LNCaP clone FGC (cell line): ENCODE measurements around the gene GALNT6.

Experiments used
- DNase-seq: peaks from one replicate; pipeline ENCODE4 v3.0.0-alpha.2; 2011; ENCODE audit warnings: low read depth
- H3K4me3 ChIP-seq: 2 replicates; pipeline ENCODE4 v1.5.1; 2011; ENCODE audit warnings: mild to moderate bottlenecking, low read depth, low read length, control low read depth
- TF ChIP-seq, protein P1 (sequence below): IDR thresholded peaks from 2 replicates; pipeline ENCODE4 v1.5.1; 2012; ENCODE audit warnings: mild to moderate bottlenecking; ENCODE audit not compliant: control insufficient read depth, insufficient read depth; ENCODE audit errors: extremely low read depth

The GALNT6 gene

DNA sequence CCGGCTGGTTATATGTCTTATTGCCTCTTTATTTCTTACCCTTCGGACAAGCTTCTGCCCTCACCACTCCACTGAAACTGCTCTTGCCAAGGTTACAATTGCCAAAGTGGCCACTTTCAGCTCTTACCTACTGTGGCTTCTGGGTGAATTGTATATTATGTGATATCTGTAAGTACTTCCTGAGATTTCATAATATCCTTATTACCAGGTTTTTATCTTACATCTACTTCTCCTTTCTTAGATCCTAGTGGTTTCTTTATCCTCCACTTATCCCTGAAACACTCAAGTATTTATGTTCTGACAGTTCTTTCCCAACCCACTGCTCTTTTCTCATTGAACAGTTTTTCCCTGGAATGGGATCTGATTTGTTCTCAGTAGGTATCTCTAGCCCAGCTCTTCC is 55.3 kb downstream of the GALNT6 start:
- TF ChIP-seq, protein P1, sequence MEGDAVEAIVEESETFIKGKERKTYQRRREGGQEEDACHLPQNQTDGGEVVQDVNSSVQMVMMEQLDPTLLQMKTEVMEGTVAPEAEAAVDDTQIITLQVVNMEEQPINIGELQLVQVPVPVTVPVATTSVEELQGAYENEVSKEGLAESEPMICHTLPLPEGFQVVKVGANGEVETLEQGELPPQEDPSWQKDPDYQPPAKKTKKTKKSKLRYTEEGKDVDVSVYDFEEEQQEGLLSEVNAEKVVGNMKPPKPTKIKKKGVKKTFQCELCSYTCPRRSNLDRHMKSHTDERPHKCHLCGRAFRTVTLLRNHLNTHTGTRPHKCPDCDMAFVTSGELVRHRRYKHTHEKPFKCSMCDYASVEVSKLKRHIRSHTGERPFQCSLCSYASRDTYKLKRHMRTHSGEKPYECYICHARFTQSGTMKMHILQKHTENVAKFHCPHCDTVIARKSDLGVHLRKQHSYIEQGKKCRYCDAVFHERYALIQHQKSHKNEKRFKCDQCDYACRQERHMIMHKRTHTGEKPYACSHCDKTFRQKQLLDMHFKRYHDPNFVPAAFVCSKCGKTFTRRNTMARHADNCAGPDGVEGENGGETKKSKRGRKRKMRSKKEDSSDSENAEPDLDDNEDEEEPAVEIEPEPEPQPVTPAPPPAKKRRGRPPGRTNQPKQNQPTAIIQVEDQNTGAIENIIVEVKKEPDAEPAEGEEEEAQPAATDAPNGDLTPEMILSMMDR = no peak
- H3K4me3 ChIP-seq = no peak overlapping the region
- DNase-seq = no peak

DNA sequence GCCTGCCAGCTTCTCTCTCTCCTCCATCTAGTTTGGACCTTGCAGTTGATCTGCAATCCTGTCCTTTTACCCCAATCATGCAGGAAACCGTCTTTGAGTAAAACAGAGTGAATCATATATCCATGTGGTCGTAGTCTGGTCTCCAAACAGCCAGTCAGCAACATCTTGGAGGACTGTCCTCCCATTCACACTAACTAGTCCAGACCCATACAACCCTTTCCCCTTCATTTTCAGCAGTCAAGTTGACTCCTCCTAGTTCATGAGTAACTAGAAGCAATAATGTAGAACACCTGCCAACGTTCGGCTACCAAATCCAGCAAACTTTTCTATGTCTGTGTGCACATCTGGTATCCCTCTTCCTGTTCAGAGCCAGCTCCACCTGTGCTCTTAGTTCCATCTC is 56.4 kb downstream of the GALNT6 start:
- DNase-seq = no peak
- no peak overlapping the region for H3K4me3 ChIP-seq
- TF ChIP-seq, protein P1 = no peak

DNA sequence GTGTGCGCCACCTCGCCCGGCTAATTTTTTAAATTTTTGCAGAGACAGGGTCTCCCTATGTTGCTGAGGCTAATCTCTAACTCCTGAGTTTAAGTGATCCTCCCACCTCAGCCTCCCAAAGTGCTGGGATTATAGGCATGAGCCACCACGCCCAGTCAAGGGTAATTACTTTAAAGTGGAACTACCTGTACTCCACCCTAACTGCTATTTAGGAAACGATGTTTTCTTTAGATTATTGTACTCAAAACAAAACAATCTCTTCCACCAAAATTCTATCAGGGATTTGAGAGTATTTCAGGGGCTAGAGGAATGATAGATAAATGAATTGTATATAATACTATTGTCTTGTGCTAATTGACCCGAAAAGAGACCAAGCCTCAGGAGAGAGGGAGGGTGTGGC is 57.7 kb downstream of the GALNT6 start:
- TF ChIP-seq, protein P1 = no peak
- no peak for DNase-seq
- H3K4me3 ChIP-seq = no peak overlapping the region

DNA sequence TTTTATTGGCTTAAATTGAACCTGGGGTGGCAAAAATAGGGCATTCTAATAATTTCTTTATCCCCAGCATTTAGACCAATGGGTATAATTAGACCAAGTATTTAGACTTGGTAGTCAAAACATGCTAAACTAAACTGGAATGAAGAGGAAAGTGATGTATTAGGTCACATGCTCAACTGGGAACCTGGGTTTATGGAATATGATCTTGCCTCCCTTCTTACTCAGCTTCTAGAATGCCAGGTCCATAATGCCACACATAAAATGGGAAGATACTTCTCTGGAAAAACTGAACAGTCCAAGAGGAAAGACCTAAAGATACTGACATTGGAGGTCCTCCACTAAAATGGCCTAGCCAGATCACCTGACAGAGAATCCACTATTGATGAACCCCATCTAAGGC is 61.0 kb downstream of the GALNT6 start:
- H3K4me3 ChIP-seq = no peak overlapping the region
- TF ChIP-seq, protein P1 = no peak
- DNase-seq = no peak

DNA sequence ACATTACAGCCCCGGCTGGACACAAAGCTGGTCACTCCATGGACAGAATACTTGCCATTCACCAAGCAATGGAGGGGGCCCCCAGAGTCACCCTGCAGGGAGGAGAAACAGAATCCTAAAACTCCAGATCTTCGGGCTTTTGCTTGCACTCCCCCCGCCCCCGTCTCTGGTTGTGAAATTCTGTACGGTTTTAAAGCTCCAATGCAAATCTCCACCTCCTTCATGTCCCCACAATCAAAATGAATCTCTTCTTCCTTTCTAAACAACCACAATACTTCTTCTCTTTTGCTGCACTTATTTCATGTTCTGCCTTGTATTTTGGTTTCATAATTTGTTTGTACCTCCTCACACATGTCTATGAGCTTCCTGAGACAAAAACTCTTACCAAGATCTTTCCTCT is 61.5 kb downstream of the GALNT6 start:
- TF ChIP-seq, protein P1 = no peak
- DNase-seq = no peak
- H3K4me3 ChIP-seq = no peak overlapping the region

DNA sequence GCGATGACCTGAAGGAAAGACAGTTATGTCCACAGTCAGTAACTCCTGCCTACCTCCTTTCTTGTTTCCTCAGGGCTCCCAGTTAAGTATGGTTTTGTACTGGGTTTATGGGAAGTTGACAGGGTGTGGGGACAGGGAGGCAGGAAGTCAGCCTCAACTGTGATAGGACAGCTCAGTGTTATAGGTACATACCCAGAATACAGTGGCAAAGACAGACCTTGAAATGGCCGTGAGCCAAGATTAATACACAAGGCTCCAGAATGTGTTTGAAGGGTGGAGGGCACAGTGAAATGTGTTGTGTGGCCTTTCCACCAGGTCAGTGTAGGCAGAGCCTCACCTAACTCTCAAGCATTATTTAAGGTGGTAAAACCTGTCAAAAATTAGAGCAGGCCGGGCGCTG is 62.6 kb downstream of the GALNT6 start:
- no peak for DNase-seq
- H3K4me3 ChIP-seq = no peak overlapping the region
- TF ChIP-seq, protein P1 = no peak

DNA sequence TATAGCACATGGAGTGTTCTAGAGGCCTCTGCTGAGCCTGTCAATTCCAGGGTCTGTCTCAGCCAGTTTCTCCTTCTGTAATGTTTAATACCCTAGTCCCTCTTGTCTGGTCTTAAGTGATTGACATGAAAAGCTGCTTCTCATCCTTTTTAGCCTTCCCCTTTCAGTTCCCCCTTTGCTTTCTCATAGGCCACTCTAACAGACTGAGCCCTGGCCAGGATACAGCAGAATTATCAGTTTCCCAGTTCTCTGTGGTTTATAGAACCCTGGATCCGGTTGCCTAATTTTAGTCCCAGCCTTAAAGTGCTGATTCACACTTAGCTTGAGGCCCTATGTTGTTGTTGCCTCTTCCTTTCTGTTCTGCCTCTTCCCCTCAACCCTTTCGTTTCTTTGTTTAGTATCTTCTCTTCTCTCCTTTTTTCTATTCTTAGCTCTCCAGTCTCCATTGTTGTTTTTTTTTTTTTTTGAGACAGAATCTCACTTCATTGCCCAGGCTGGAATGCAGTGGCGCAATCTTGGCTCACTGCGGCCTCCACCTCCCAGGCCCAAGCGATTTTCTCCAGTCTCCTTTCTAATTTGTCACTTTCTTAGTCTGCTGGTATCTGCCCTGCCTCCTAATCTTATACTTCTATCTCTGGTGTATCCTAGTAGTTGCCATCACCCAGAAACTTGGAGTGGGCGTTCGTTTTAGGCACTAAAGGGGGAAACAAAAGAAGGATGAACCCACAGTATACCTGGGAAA is 64.3 kb downstream of the GALNT6 start:
- TF ChIP-seq, protein P1 = no peak
- no peak overlapping the region for H3K4me3 ChIP-seq
- DNase-seq = no peak
